ENCODE results near the gene MPPED1.

The MPPED1 gene

GRCh38 chr22:43411869-43412807 is at the start of gene MPPED1:
MPPED1 (plus strand) TSS chr22:43412014; CDS start chr22:43424986, 12,972 bp downstream.
- FAIRE-seq: no peak

DNA sequence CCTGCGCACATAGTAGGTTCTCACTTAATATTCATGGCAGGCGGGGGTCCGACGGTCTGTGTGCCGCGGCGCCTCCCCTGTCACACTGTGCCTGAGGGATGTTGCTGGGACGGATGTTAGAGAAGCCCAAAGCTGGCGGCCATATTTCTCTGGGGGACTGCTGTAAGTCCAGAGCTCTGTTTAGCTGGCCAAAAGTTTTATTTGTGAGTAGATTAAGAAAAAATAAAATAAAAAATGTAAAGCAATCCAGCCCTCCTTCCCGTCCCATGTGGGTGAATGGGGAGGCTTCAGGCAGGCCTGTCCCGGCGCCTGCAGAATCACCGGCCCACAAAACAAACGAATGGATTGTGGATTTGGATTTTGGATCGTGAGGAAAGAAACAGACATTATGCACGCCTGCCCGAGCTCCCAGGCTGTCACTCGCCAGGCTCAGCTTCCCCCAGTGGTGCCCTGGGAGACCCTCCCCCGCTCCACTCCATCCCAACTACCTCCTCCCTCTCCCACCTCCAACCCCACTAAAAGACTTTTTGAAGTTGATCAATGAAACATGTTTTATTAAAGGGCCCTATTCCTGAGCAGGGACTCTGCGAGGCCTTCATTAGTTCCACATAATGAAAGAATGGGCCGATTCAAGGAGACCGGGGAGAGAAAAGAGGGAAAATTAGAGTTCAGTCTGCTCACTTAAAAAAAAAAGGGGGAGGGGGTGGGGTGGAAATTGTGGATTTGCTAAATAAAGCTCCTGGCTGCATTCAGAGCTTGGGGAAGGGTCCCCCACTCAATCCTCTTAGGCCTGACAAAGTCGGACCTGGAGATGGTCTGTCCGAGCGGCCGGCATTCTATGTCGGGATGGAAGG is 48.3 kb upstream of the MPPED1 start:
- no peak for FAIRE-seq

DNA sequence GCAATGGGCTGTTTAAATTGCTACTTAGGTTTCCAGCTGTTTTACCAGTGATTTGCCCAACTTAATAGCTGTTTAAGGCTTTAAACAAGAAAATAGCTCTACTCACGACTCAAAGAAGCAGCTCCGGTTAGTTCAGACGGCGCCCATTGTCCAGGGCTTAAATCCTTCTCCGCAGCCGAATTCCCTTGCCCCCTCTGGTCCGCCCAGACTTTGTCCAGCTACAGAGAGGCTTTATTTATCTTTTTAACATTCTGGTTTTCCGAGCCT is 47.7 kb upstream of the MPPED1 start:
- FAIRE-seq: no peak

- no peak for FAIRE-seq
Measured at GRCh38 chr22:43365715-43366440, 45.9 kb upstream of the MPPED1 start.

DNA sequence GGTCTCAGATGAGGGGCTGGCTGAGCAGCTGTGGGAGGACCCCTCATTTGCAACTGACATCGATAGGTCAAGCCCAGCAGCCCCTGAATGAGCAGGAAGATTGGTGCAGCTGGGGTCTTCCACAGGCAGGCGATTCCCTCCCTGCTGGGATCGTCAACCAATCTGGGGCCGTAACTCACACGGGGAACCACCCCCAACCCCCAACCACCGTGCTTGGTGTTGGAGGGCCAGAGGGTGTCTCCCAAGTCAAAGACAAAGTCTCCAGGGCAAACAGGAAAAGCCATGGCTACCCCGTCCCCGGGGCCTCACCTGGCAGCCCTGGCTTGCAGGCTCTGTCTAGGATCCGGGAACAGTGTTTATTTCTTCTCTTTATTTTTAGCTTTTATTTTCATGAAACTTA is 41.8 kb upstream of the MPPED1 start:
- FAIRE-seq: no peak

DNA sequence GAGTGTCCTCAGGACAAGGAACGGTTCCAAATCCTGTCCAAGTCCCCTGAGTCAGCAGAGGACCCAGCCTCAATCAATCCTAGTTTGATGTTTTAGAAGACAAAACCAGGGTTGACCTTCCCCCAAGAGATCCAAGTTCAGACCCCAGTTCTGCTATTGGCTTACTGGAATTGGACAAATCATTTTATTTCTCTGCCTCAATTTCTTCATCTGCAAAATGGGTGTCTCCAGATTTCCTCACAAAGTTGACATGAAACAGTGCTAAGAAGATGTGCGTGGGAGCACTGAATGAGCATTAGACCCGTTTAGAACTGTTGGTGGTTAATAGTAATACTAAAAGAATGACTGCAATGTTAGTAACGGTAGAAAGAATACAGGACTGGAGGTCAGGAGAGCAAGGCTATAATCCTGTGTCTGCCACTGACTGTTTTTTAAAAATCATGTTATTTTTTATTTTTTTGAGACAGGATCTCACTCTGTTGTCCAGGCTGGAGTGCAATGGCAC is 35.8 kb upstream of the MPPED1 start:
- no peak for FAIRE-seq

DNA sequence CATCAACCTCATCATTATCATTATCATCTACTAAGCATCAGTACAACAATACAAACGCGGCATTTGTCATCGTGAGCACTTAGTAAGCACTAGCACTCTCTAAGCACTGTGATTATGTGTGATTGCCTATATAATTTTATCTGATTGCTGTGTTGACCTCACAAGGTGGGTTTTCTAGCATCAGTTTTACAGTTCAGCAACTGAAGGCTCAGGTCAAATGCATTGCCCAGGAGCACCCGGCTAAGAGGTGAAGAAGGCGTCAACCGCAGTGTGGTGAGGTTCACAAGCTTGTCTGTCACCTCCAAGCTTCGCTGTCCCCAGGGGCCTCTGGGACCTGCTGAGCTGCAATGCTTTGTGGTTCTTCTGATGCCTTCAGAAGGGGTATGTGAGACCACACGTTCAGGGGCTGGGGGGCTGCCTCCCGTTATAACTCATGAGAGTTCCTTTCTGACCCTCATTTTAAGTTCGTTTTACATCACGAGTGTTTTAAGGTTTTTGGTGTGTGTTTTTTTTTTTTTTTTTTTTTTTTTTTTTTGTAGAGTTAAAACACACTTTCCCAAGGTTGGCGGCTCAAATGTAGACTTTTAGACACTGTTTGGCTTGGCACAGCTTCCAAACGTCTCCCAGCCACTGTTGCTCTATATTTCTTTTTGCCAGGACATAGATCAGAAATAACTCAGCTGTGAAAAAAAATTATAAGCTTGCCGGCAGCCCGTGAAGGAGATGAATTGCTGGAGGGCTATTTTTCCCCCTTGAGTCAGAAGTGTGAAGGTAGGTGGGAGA is 34.9 kb upstream of the MPPED1 start:
- FAIRE-seq: no peak

DNA sequence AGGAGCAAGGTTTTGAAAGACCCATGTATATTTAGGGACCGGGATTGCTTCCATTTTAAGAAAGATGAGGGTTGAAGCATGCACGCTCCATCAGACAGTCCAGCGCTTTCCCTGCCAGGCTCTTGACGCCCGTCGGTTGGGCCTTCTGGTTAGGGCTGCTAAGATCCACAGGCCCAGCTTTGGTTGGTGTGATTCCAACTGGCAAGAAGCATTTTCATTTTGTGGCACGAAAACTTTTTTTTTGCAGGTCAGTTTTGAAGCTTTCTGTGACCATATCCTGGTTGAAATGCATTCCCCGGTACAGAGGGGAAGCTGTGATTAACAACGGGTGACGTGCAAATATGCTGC is 34.3 kb upstream of the MPPED1 start:
- no peak for FAIRE-seq

- FAIRE-seq: no peak
Measured at GRCh38 chr22:43377896-43378704, 33.7 kb upstream of the MPPED1 start.

GRCh38 chr22:43381693-43382092 is 30.1 kb upstream of the MPPED1 start:
- FAIRE-seq: no peak

- no peak for FAIRE-seq
Measured at GRCh38 chr22:43384863-43385262, 27.0 kb upstream of the MPPED1 start.

GRCh38 chr22:43385770-43386641 is 25.8 kb upstream of the MPPED1 start:
- FAIRE-seq: no peak

- FAIRE-seq: no peak
Measured at GRCh38 chr22:43387815-43388214, 24.0 kb upstream of the MPPED1 start.

DNA sequence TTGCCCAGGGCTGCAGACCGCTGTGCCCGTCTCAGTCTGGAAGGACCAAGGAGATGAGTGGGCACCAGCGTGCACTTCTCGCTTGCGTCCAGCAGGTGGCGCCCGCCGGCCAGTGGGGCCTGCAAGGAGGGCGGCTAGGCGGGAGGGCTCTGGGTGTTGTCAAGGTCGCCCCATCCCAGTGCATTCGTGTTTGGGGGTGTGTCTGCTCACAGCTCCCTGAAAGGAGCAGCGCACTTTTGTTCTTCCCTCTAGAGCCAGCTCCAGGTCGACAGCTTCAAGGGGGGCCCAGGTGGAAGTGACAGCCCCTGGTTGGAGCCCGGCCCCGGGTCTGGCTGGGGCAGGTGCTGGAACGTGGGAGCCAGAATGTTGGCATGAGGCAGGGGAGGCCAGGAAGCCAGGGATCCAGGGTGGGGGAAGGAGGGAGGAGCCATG is 23.4 kb upstream of the MPPED1 start:
- no peak for FAIRE-seq

GRCh38 chr22:43389227-43389836 is 22.5 kb upstream of the MPPED1 start:
- no peak for FAIRE-seq

- no peak for FAIRE-seq
Measured at GRCh38 chr22:43390166-43390565, 21.6 kb upstream of the MPPED1 start.

DNA sequence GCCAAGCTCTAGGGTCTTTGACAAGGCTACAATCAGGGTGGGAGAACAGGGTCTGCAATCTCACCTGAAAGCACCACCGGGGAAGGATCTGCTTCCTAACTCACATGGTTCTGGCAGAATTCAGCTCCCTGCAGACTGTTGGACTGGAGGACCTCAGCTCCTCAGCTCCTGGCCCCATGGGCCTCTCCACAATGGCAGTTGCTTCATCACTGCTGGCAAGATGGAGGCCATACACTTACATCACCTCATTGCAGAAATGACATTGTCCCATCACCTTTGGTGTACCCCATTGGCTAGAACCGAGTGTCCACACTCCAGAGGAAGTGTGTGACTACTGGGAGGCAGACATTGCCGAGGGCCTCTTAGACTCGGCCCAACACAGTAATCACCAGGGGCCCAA is 20.9 kb upstream of the MPPED1 start:
- FAIRE-seq: no peak

- FAIRE-seq: no peak
Measured at GRCh38 chr22:43391306-43391705, 20.5 kb upstream of the MPPED1 start.

DNA sequence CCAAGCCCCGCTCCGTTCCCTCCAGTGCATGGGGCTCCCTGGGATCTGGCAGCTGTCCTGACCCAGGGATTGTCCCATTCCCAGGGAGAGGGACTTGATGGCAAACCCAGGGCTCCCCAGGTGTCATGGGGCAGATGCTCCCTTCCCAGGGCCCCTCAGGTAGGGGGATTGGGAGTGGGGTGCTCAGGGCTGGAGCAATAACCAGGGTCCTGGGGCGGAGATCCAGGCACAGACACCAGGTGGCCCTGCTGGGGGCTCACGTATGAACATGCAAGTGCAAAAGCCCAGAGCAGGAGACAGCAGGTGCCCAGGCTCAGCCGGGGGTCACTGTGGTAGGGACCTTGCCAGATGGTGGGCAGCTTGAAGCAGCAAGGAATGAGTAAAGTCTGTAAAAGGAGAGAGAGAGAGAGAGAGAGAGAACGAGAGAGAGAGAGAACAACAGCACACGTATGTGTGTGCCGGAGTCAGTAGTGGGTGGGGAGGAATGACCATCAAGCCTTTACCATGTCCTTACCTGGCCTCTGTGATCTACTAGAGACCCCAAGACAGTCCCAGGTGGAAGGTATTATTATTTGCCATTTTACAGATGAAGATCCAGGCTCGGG is 19.3 kb upstream of the MPPED1 start:
- no peak for FAIRE-seq
